IPS-15b (cell line): Measurements from ENCODE around the gene HGFAC.

Experiments
- H3K27me3 ChIP-seq: one replicate; pipeline ENCODE4 v1.6.1; 2013; ENCODE audit warnings: low read length; ENCODE audit not compliant: control insufficient read depth, insufficient read depth
- H3K36me3 ChIP-seq: one replicate; pipeline ENCODE4 v1.6.1; 2013; ENCODE audit warnings: low read length; ENCODE audit not compliant: control insufficient read depth, insufficient read depth
- H3K4me1 ChIP-seq: one replicate; pipeline ENCODE4 v1.6.1; 2013; ENCODE audit warnings: mild to moderate bottlenecking, low read length; ENCODE audit not compliant: control insufficient read depth, insufficient read depth
- H3K4me3 ChIP-seq: one replicate; pipeline ENCODE4 v1.5.1; 2013; ENCODE audit warnings: low read depth, low read length
- H3K9ac ChIP-seq: one replicate; pipeline ENCODE4 v1.6.1; 2013; ENCODE audit warnings: low read depth, mild to moderate bottlenecking, low read length
- H3K9me3 ChIP-seq: one replicate; pipeline ENCODE4 v1.6.1; 2013; ENCODE audit warnings: mild to moderate bottlenecking, low read length; ENCODE audit not compliant: control insufficient read depth, insufficient read depth

The HGFAC gene

DNA sequence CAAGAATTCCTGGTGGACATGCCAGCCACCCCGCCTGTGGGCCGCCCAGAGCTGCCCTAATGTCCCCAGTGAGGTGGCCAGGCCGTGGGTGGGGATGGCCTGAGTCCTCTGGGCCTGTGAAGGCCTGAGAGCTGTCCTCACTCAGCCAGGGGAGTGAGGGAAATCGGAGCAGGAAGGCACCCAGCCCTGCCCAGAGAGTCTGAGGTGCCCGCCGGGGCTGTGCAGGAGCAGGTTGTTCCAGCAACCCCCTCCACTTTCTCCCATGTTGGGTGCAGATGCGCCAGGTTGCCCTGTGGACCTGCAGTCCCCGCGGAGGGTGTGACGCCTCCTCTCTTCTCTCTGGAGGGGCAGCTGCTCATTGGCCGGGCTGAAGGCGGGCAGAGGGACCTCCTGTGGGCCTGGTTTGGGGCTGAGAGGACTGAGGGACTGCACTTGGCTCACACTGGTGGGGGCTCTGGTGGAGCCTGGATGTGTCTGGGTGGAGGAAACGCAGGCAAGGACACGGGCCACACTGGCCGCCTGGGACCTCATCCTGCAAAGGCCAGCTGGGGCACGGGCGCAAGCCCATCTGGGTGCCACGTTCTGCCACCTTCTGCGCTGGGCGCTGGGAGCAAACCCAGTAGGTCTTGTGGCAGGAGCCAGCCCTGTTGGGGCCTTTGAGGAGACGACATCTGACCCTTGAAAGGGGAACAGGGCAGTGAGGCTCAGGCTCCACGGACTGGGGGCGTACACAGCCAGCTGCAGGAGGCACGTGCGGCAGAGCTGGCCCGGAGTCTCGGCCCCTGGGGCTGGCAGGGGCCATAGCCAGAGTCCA, 35.4 kb downstream of the HGFAC start:
- no peak overlapping the region for H3K9ac ChIP-seq
- no peaks in the 10 kb centered on the region for H3K9me3 ChIP-seq
- peaks cover 9% of the 10 kb centered on the region for H3K27me3 ChIP-seq
- no peaks in the 10 kb centered on the region for H3K36me3 ChIP-seq
- peaks cover 7% of the 10 kb centered on the region for H3K4me1 ChIP-seq
- H3K4me3 ChIP-seq = no peak overlapping the region

DNA sequence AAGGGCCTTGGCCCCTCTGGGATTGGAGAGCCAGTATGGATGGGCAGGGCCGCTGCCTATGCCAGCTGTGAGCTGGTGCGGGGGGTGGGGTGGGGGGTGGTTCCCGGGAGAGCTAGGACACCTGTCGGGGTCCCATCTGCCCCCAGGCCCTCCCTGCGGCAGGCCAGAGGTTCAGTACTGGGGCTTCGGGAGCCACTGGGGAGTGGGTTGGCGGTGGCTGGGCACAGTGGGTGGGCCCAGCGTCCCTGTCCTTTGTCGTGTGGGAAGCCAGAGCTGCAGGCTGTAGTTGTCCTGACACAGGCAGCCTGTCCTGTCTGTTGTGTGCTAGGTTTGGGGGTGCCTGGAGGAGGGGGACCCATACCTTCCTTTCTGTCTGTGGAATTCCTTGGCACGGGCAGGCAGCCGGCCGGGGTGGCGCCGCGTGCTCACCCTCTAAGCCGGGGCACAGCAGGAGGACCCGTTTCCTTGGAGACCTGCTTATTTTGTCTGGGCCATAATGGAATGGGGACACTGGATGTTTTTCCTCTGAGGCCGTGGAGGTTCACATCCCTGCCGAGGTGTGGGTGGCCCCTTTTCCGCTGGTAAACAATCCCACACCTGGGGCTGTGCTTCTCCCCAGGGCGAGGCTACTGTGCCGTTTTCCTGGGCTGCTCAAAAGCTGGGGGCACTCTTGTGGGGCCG, 36.1 kb downstream of the HGFAC start:
- no peak overlapping the region for H3K9ac ChIP-seq
- peaks cover 7% of the 10 kb centered on the region for H3K4me1 ChIP-seq
- H3K27me3 ChIP-seq = peaks cover 14% of the 10 kb centered on the region
- H3K4me3 ChIP-seq = no peak overlapping the region
- no peaks in the 10 kb centered on the region for H3K9me3 ChIP-seq
- no peaks in the 10 kb centered on the region for H3K36me3 ChIP-seq

DNA sequence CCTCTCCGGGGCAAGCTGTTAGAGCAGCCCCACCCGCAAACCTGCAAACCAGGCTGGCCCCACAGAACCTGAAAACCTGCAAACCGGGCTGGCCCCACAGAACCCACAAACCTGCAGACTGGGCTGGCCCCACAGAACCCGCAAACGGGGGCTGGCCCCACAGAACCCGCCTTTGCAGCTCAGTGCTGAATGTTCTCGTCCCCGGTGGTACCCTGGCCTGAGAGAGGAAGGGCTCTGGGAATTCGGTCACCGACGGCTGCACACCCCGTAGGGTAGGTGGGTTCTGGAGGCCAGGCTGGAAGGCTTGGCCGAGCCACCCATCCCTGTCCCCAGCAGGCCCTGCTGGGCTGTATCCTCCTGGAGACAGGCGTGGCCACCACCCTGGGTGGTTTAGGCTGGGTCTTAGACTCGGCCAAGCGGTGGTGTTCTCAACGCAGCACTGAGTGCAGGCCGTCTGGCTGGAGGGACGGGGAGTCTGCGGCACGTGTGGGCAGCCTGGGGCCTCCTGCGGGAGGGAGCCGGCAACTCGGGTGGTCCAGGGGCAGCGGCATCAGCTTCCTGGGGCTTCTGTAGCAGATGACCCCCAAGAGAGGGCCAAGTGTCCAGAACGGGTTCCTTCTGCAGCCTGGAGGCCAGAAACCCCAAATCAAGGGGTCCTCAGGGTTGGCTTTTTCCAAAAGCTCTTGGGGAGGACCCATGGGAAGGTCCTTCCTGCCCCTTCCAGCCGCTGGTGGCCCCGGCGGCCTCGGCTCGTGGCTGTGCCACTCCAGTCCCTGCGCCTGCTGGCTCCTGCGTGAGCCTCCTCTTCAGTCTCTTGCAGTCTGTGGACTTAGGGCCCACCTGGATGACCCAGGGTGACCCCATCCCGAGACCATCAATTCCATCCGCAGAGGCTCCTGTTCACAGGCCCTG, 36.9 kb downstream of the HGFAC start:
- peaks cover 16% of the 10 kb centered on the region for H3K27me3 ChIP-seq
- H3K9me3 ChIP-seq = no peaks in the 10 kb centered on the region
- peaks cover 7% of the 10 kb centered on the region for H3K4me1 ChIP-seq

DNA sequence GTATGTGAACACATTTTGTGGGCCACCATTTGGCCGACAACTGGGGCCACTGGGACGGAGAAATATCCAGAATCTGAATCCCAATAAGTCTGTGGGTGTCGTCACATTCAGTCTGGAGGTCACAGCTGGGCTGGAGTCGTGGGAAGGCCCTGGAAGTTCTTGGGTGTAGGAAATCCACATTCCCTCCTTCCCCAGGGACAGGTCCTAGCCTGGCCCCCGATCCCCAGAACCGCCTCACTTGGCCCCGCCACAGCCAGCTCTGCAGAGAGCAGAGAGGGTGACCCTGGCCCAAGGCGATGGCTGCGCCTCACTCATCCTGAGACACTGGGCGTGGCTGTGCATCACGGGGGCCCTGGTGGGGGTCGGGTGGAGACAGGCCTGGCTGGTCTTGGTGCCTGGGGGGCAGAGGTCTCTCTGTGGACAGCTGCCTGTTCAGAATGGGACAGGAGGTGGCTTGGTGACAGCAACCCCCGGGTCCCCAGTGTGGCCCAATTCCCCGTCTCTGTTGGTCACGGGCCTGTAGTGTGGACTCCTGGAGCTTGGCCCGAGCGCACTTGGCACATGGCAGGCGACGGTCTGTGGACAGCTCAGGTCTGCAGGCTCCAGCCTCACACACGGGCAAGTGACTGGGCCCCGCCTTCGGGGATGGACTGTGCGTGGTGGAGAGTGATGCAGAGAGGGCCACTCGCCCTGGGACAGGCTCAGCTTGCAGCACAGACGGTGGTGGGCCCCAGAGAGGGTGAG, 37.8 kb downstream of the HGFAC start:
- H3K9me3 ChIP-seq = no peaks in the 10 kb centered on the region
- no peak overlapping the region for H3K4me3 ChIP-seq
- no peaks in the 10 kb centered on the region for H3K36me3 ChIP-seq
- H3K9ac ChIP-seq = no peak overlapping the region
- peaks cover 14% of the 10 kb centered on the region for H3K27me3 ChIP-seq
- H3K4me1 ChIP-seq = peaks cover 7% of the 10 kb centered on the region

More for the DNA sequence above, 36.9 kb downstream of the HGFAC start:
- H3K4me3 ChIP-seq = no peak overlapping the region
- H3K9ac ChIP-seq = no peak overlapping the region
- no peaks in the 10 kb centered on the region for H3K36me3 ChIP-seq

DNA sequence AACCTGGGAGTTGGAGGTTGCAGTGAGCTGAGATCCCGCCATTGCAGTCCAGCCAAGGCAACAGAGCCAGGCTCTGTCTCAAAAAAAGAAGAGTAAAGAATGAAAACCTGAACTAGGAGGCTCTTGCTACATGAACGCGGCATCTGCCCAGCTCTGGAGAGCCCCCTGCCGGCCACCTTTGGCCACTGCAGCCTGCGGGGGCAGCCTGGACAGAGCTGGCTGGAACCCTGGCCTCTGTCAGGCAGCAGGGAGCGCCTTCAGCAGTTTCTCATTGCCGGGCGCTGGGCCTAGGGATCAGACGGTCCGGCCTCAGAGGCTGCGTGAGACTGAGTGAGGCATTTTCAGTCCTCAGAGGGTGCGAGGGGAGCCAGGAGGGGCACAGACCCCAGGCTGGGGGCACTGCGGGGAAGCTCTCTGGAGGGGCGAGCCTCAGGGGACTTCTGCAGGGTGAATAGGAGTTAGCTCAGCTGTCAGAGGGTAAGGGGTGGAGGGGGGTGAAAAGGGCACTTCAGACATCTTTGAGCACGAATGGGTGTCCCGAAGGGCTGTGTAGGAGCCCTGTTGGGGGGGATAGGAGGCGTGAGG, 38.9 kb downstream of the HGFAC start:
- no peaks in the 10 kb centered on the region for H3K36me3 ChIP-seq
- peaks cover 18% of the 10 kb centered on the region for H3K27me3 ChIP-seq
- peak overlapping the region; percentile 18 for H3K4me3 ChIP-seq
- no peaks in the 10 kb centered on the region for H3K9me3 ChIP-seq
- peaks cover 7% of the 10 kb centered on the region for H3K4me1 ChIP-seq
- H3K9ac ChIP-seq = no peak overlapping the region

DNA sequence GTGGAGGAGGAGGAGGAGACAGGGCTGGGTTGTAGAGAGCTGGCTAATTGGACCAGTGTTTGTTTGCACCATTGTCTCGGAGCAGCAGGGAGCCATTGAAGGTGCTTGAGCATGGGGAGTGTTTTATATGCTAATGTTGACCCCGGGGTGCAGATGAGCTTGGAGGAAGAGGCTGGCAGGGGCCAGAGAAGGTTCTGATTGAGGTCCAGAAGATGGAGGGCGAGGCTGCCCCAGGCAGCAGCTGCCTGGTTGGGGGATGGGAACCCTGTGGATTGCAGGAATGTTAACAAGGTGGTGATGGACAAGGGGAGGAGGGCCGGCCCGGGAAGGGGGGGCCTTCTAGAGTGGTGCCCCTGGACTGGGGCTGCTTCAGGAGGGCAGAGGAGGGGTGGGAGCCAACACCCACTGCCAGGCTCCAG, 39.4 kb downstream of the HGFAC start:
- no peaks in the 10 kb centered on the region for H3K36me3 ChIP-seq
- no peaks in the 10 kb centered on the region for H3K9me3 ChIP-seq
- H3K27me3 ChIP-seq = peaks cover 20% of the 10 kb centered on the region
- peak overlapping the region; percentile 18 for H3K4me3 ChIP-seq
- H3K4me1 ChIP-seq = peaks cover 7% of the 10 kb centered on the region
- no peak overlapping the region for H3K9ac ChIP-seq

DNA sequence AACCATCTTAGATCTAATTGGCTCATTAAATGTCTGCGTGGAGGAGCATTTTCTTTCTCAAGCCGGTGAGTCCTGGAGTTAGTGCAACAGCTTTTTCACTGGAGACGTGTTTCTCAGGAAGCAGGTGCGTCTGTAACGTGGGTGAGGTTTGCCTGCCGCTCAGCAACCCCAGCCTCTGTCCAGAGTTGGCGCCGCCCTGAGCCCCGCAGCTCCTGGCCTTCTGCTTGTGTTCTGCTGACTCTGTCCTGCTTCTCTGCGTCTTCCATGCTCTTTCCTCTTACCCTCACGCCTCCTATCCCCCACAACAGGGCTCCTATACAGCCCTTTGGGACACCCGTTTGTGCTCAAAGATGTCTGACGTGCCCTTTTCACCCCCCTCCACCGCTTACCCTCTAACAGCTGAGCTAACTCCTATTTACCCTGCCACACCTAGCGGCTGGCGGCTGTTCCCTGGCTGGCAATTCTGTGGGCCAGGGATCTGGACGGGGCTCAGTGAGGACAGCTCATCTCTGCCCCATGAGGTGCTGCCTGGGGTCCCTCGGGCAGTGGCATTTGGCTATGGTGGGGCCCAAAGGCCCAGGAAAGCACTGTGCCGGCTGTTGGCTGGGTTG, 40.1 kb downstream of the HGFAC start:
- no peak overlapping the region for H3K4me3 ChIP-seq
- H3K9me3 ChIP-seq = no peaks in the 10 kb centered on the region
- H3K36me3 ChIP-seq = no peaks in the 10 kb centered on the region
- H3K27me3 ChIP-seq = peaks cover 21% of the 10 kb centered on the region
- peaks cover 7% of the 10 kb centered on the region for H3K4me1 ChIP-seq
- no peak overlapping the region for H3K9ac ChIP-seq

DNA sequence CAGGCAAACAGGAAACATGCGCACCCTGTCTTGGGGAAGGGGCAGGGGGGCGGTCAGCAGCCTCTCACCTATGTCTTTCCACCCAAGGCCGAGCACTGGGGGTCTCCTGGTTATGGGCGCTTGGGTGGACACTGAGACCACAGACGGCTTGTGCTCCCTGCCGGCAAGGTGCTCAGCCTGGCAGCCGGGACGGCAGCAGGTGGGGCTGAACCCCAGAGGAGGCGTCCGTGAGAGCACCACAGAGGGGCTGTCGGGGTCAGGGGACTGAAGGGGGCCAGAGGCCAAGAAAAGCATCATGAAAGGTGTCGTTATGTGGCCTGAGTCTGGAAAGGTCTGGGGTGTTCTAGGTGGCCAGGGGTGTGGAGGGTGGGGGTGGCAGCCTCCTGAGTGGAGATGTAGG, 40.9 kb downstream of the HGFAC start:
- Histone ChIP-seq H3K4me1 (peaks cover 7% of the 10 kb centered on the region), H3K9me3 (no peaks in the 10 kb centered on the region), H3K27me3 (peaks cover 29% of the 10 kb centered on the region), H3K36me3 (no peaks in the 10 kb centered on the region), H3K9ac (no peak overlapping the region), H3K4me3 (no peak overlapping the region)

DNA sequence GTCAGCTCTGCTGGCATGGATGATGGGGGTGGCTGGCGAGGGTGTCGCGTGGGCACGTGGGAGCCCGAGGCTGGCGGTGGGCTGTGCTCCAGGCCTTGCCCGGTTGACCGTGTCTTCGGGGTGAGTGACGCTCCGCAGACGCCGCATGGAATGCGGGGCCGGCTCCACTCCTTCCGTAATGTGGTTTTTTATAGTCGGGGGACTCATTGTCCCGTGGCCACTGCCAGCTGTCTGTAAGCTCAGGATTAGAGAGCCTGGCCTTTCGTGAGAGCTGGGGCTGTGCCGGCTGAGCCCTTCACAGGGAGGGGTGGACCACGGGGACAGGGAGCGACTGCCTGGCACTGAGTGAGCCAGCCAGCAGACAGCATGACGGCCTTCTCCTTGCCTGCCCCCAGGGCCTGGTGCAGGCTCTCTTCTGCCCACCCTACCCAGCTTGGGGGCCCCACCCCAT, 41.7 kb downstream of the HGFAC start:
- Histone ChIP-seq H3K9me3 (no peaks in the 10 kb centered on the region), H3K36me3 (no peaks in the 10 kb centered on the region), H3K27me3 (peaks cover 35% of the 10 kb centered on the region), H3K9ac (no peak overlapping the region), H3K4me1 (peaks cover 7% of the 10 kb centered on the region), H3K4me3 (no peak overlapping the region)

DNA sequence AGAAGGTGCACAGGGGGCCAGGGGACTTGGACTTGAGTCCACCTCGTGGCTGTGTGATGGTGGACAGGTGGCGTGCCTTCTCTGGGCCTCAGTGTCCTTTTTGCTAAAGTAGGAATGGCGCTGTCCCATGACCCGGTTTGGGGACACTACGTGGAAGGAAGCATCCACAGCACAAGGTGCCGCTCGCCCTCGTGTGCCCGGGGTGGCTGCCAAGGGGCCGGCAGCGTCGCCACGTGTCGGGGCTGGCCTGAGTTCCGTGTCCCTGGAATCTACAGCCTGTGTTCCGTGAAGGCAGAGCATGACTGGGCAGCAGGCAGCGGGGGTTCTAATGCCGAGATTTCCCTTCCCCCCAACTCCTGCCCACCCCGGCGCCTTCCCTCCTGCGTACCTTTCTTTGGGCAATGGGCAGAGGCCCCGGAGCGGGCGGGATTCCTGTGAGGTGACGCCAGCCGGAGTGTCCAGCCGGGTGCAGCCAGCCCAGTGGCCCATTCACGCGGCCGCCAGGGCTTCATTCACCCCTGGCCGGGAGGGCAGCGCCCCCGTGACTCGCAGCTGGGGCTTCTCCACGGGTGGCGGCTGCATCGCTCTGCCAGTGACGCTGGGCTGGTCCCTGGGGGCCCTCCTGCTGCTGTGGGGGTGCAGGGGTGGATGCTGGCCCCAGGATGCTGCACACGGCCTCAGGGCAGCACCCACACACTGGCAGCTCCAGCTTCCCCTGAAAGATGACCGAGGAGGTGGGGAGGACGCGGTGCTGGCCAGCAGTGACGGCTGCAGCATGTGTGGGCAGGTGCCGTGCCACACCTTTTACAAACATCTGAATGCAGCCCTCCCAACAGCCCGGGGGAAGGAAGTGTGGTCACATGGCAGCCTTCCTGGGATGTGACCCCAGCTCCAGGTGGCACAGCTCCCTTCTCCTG, 42.5 kb downstream of the HGFAC start:
- no peak overlapping the region for H3K4me3 ChIP-seq
- no peaks in the 10 kb centered on the region for H3K9me3 ChIP-seq
- peaks cover 7% of the 10 kb centered on the region for H3K4me1 ChIP-seq
- peaks cover 42% of the 10 kb centered on the region for H3K27me3 ChIP-seq
- no peaks in the 10 kb centered on the region for H3K36me3 ChIP-seq
- H3K9ac ChIP-seq = no peak overlapping the region
